GM23338 (cell line): ENCODE results near the gene PICALM.

Source experiments
- CREB1 ChIP-seq: fragments of 250-450 bp; sonication (Bioruptor Pico); IDR thresholded peaks from 2 replicates; pipeline ENCODE4 v1.5.0; 2020; ENCODE audit warnings: low read depth, mild to moderate bottlenecking, moderate library complexity
- CTCF ChIP-seq, 2 experiments: fragments of 200-600 bp in 1 of 2; sonication (generic) in 1 of 2; conservative IDR thresholded peaks; 2 replicates each; pipeline versions ENCODE4 v1.5.1 to v1.6.1; 2016 to 2017; ENCODE audit warnings: antibody characterized with exemption in 2 of 2, low read depth in 2 of 2, mild to moderate bottlenecking in 2 of 2, moderate library complexity in 1 of 2
- ETS1 ChIP-seq: IDR thresholded peaks from 2 replicates; pipeline ENCODE4 v1.6.1; 2016; ENCODE audit warnings: antibody characterized with exemption
- EZH2 ChIP-seq: fragments of 200-600 bp; sonication (generic); IDR thresholded peaks from one replicate; pipeline ENCODE4 v1.8.0; 2017; ENCODE audit warnings: antibody characterized with exemption, mild to moderate bottlenecking, low read depth; ENCODE audit not compliant: unreplicated experiment
- EZH2phosphoT487 ChIP-seq: fragments of 200-600 bp; sonication (generic); IDR thresholded peaks from one replicate; pipeline ENCODE4 v1.8.1; 2018; ENCODE audit warnings: antibody characterized with exemption; ENCODE audit not compliant: unreplicated experiment
- JUNB ChIP-seq: IDR thresholded peaks from one replicate; pipeline ENCODE4 v1.6.1; 2016; ENCODE audit warnings: antibody characterized with exemption; ENCODE audit not compliant: unreplicated experiment
- POLR2AphosphoS5 ChIP-seq: IDR thresholded peaks from 2 replicates; pipeline ENCODE4 v1.6.1; 2016; ENCODE audit warnings: antibody characterized with exemption, low read depth
- REST ChIP-seq: IDR thresholded peaks from one replicate; pipeline ENCODE4 v1.6.1; 2018; ENCODE audit warnings: antibody characterized with exemption; ENCODE audit not compliant: unreplicated experiment
- STAT1 ChIP-seq: IDR thresholded peaks from one replicate; pipeline ENCODE4 v1.6.1; 2016; ENCODE audit warnings: antibody characterized with exemption; ENCODE audit not compliant: unreplicated experiment
- ZNF114 ChIP-seq: fragments of 250-450 bp; sonication (Bioruptor Pico); IDR thresholded peaks from 2 replicates; pipeline ENCODE4 v1.5.0; 2020; ENCODE audit warnings: mild to moderate bottlenecking, moderate library complexity
- ZNF331 ChIP-seq: fragments of 250-450 bp; sonication (Bioruptor Pico); IDR thresholded peaks from 2 replicates; pipeline ENCODE4 v1.5.0; 2020; ENCODE audit warnings: low read depth, mild to moderate bottlenecking, moderate library complexity
- ZNF462 ChIP-seq: fragments of 250-450 bp; sonication (Bioruptor Pico); IDR thresholded peaks from 2 replicates; pipeline ENCODE4 v1.5.0; 2020; ENCODE audit warnings: mild to moderate bottlenecking, moderate library complexity

- TF ChIP-seq CTCF (conservative IDR thresholded peaks at IDR 0.05; ENCODE audit: low read depth in 2 of 2) = no peak
- TF ChIP-seq EZH2 = no peak
- no peak for TF ChIP-seq EZH2phosphoT487
- TF ChIP-seq ETS1 = no peak
- no peak for TF ChIP-seq ZNF114 (CRISPR knock-in tag)
- no peak for TF ChIP-seq CREB1 (CRISPR knock-in tag)
- TF ChIP-seq ZNF331 (CRISPR knock-in tag) = no peak
- TF ChIP-seq JUNB = no peak
- no peak for TF ChIP-seq REST
- no peak for TF ChIP-seq POLR2AphosphoS5
- no peak for TF ChIP-seq STAT1
- TF ChIP-seq ZNF462 (CRISPR knock-in tag) = no peak
These were observed 2.3 kb downstream of the PICALM start for GRCh38 chr11:86066657-86067008.
